Right renal cortex interstitium (tissue), 3 donors: Measurements from ENCODE around the gene RASA2. TPM values are rescaled to one million over a fixed set of nuclear protein-coding genes. Genes with fewer than 3 reads are reported as not detected.

Experiments
- polyA plus RNA-seq, 3 donors: library from polyadenylated mRNA; unstranded; fragments of 120-200 nt; gene quantifications; one replicate each; pipeline ENCODE4 v1.2.1, GENCODE V29; 2013; ENCODE audit not compliant: insufficient read length in 3 of 3

Gene RASA2
- polyA plus RNA-seq, 3 donors: 18.6 to 20.6 (median 20.4) TPM

Other genes starting within 250 kb of the RASA2 start
- 10 to 100 TPM; 52.1 to 67.8 (median 57.5) TPM for gene ZBTB38, start 118.5 kb upstream of the RASA2 start, polyA plus RNA-seq